H9 (cell line): ENCODE results near the gene GORASP1. TPM values are rescaled to one million over a fixed set of nuclear protein-coding genes. Genes with fewer than 3 reads are reported as not detected.

Source experiments
- DNase-seq: peaks from one replicate; pipeline ENCODE4 v3.0.0-alpha.2; 2017
- H2AFZ ChIP-seq: one replicate; pipeline ENCODE4 v1.6.1; 2013; ENCODE audit warnings: mild to moderate bottlenecking, low read length, control low read depth, moderate library complexity
- H2AK5ac ChIP-seq: 2 replicates; pipeline ENCODE4 v1.6.1; 2013; ENCODE audit warnings: low read length, control low read depth, mixed read lengths; ENCODE audit not compliant: insufficient read length
- H2BK120ac ChIP-seq: one replicate; pipeline ENCODE4 v1.6.1; 2013; ENCODE audit warnings: low read depth, mild to moderate bottlenecking, low read length, control low read depth, inconsistent platforms; ENCODE audit not compliant: poor library complexity, severe bottlenecking
- H2BK12ac ChIP-seq: 2 replicates; pipeline ENCODE4 v1.6.1; 2013; ENCODE audit warnings: low read length, control low read depth, mixed read lengths, low read depth; ENCODE audit not compliant: insufficient read length
- H2BK15ac ChIP-seq: 2 replicates; pipeline ENCODE4 v1.6.1; 2013; ENCODE audit warnings: low read depth, low read length, control low read depth
- H2BK20ac ChIP-seq: one replicate; pipeline ENCODE4 v1.6.1; 2013; ENCODE audit warnings: low read depth, mild to moderate bottlenecking, low read length, control low read depth, inconsistent platforms; ENCODE audit not compliant: poor library complexity, severe bottlenecking
- H2BK5ac ChIP-seq: 2 replicates; pipeline ENCODE4 v1.6.1; 2013; ENCODE audit warnings: low read length, control low read depth, mixed read lengths; ENCODE audit not compliant: insufficient read length
- H3K14ac ChIP-seq: 2 replicates; pipeline ENCODE4 v1.6.1; 2013; ENCODE audit warnings: low read length, control low read depth; ENCODE audit not compliant: insufficient read depth
- H3K18ac ChIP-seq: 2 replicates; pipeline ENCODE4 v1.6.1; 2013; ENCODE audit warnings: low read depth, mild to moderate bottlenecking, mixed read lengths, low read length, control low read depth; ENCODE audit not compliant: insufficient read length
- H3K23ac ChIP-seq: 2 replicates; pipeline ENCODE4 v1.6.1; 2013; ENCODE audit warnings: low read length, control low read depth, mixed read lengths, low read depth; ENCODE audit not compliant: insufficient read length
- H3K23me2 ChIP-seq: 2 replicates; pipeline ENCODE4 v1.6.1; 2013; ENCODE audit warnings: low read depth, mild to moderate bottlenecking, mixed read lengths, low read length, control low read depth; ENCODE audit not compliant: insufficient read length, poor library complexity, severe bottlenecking
- H3K27ac ChIP-seq: 2 replicates; pipeline ENCODE4 v1.5.1; 2013; ENCODE audit warnings: low read length, control low read depth, mixed read lengths, low read depth; ENCODE audit not compliant: insufficient read length
- H3K27me3 ChIP-seq: 2 replicates; pipeline ENCODE4 v1.6.1; 2013; ENCODE audit warnings: low read length, control low read depth, inconsistent platforms; ENCODE audit not compliant: insufficient read depth
- H3K4ac ChIP-seq: 2 replicates; pipeline ENCODE4 v1.6.1; 2013; ENCODE audit warnings: low read depth, mild to moderate bottlenecking, control low read depth, inconsistent platforms, low read length, moderate library complexity
- H3K4me1 ChIP-seq: 2 replicates; pipeline ENCODE4 v1.6.1; 2013; ENCODE audit warnings: low read length, control low read depth, inconsistent platforms; ENCODE audit not compliant: insufficient read depth
- H3K4me2 ChIP-seq: 2 replicates; pipeline ENCODE4 v1.6.1; 2013; ENCODE audit warnings: low read length, control low read depth, mixed read lengths; ENCODE audit not compliant: insufficient read length, insufficient read depth
- H3K56ac ChIP-seq: 2 replicates; pipeline ENCODE4 v1.6.1; 2013; ENCODE audit warnings: low read depth, mild to moderate bottlenecking, mixed read lengths, low read length, control low read depth; ENCODE audit not compliant: insufficient read length
- H3K79me1 ChIP-seq: 2 replicates; pipeline ENCODE4 v1.6.1; 2013; ENCODE audit warnings: low read depth, mild to moderate bottlenecking, moderate library complexity, low read length, control low read depth, inconsistent platforms; ENCODE audit not compliant: insufficient read depth, poor library complexity, severe bottlenecking
- H3K79me2 ChIP-seq: 2 replicates; pipeline ENCODE4 v1.6.1; 2013; ENCODE audit warnings: low read length, control low read depth, inconsistent platforms; ENCODE audit not compliant: insufficient read depth
- H3K9ac ChIP-seq: 2 replicates; pipeline ENCODE4 v1.6.1; 2013; ENCODE audit warnings: low read length, control low read depth, mixed read lengths; ENCODE audit not compliant: insufficient read length; ENCODE audit errors: extremely low read depth
- H3K9me3 ChIP-seq: one replicate; pipeline ENCODE4 v1.6.1; 2013; ENCODE audit warnings: low read depth, low read length, inconsistent platforms; ENCODE audit not compliant: control insufficient read depth
- H3T11ph ChIP-seq: one replicate; pipeline ENCODE4 v1.6.1; 2013; ENCODE audit warnings: mild to moderate bottlenecking, low read length, control low read depth, inconsistent platforms
- H4K20me1 ChIP-seq: one replicate; pipeline ENCODE4 v1.6.1; 2013; ENCODE audit not compliant: control insufficient read depth, insufficient read length, insufficient read depth
- H4K5ac ChIP-seq: 2 replicates; pipeline ENCODE4 v1.6.1; 2013; ENCODE audit warnings: low read depth, mild to moderate bottlenecking, mixed read lengths, low read length, control low read depth; ENCODE audit not compliant: insufficient read length
- H4K8ac ChIP-seq: replicated peaks from 2 replicates; pipeline ENCODE4 v1.6.1; 2013; ENCODE audit warnings: low read length, control low read depth, mixed read lengths, low read depth; ENCODE audit not compliant: insufficient read length
- H4K91ac ChIP-seq: 2 replicates; pipeline ENCODE4 v1.6.1; 2013; ENCODE audit warnings: low read depth, mild to moderate bottlenecking, moderate library complexity, mixed read lengths, low read length, control low read depth; ENCODE audit not compliant: insufficient read length
- H3K27ac Mint-ChIP-seq, 3 experiments: 2 replicates in 2 of 3; 3 replicates in 1 of 3; pipeline ENCODE4 v1.8.0; 2020 to 2021; ENCODE audit warnings: mixed read lengths in 3 of 3, mild to moderate bottlenecking in 1 of 3, moderate library complexity in 1 of 3
- H3K27me3 Mint-ChIP-seq: 2 replicates; pipeline ENCODE4 v1.8.0; 2021; ENCODE audit warnings: low read depth, mild to moderate bottlenecking, moderate library complexity, mixed read lengths
- H3K36me3 Mint-ChIP-seq, 3 experiments: 2 replicates in 2 of 3; 3 replicates in 1 of 3; pipeline ENCODE4 v1.8.0; 2020 to 2021; ENCODE audit warnings: low read depth in 3 of 3, mixed read lengths in 3 of 3; ENCODE audit not compliant: insufficient read depth in 1 of 3
- H3K4me1 Mint-ChIP-seq, 2 experiments: 2 replicates each; pipeline ENCODE4 v1.8.0; 2020; ENCODE audit warnings: mixed read lengths in 2 of 2
- H3K4me3 Mint-ChIP-seq, 2 experiments: 2 replicates in 1 of 2; 3 replicates in 1 of 2; pipeline ENCODE4 v1.8.0; 2020 to 2021; ENCODE audit warnings: mild to moderate bottlenecking in 2 of 2, mixed read lengths in 2 of 2, moderate library complexity in 1 of 2
- H3K9me3 Mint-ChIP-seq, 2 experiments: 2 replicates in 1 of 2; 3 replicates in 1 of 2; pipeline ENCODE4 v1.8.0; 2020; ENCODE audit warnings: mild to moderate bottlenecking in 2 of 2, mixed read lengths in 2 of 2, moderate library complexity in 1 of 2
- CTCF ChIP-seq: fragments of 200-600 bp; sonication (generic); conservative IDR thresholded peaks from 3 replicates; pipeline ENCODE4 v1.8.0; 2021; ENCODE audit warnings: antibody characterized with exemption, mild to moderate bottlenecking
- WGBS: extraction: QIAGEN DNeasy Blood & Tissue Kit; methylation state at CpG from one replicate; pipeline ENCODE4 v1.1.7; 2013; ENCODE audit warnings: missing lambda C conversion rate, low lambda C conversion rate, mixed read lengths; ENCODE audit not compliant: insufficient read length; ENCODE audit errors: extremely low coverage; 5-methylcytosine and 5-hydroxymethylcytosine counted together
- total RNA-seq: library from RNA; stranded (reverse); gene quantifications from 2 replicates; pipeline ENCODE4 v1.2.1, GENCODE V29; 2021

Gene GORASP1
- total RNA-seq, 1 experiment from 2014 or later: 37.4 TPM

- Histone ChIP-seq H3K27ac (no peak overlapping the region), H3K79me2 (no peaks in the 10 kb centered on the region; the same call in 1 of the 2 replicates), H3K9me3 (no peaks in the 10 kb centered on the region), H3K23me2 (peaks cover 15% of the 10 kb centered on the region), H2BK15ac (no peak overlapping the region), H4K8ac (no peak overlapping the region), H2AK5ac (no peak overlapping the region), H3K4ac (no peak overlapping the region), H3K79me1 (no peaks in the 10 kb centered on the region), H3K23ac (no peak overlapping the region), H4K5ac (no peak overlapping the region), H4K91ac (no peak overlapping the region), H3K4me1 (no peaks in the 10 kb centered on the region), H2AFZ (no peak overlapping the region), H3K27me3 (0 out of 2 replicates have a peak, but pooled peaks cover 4% of the 10 kb centered on the region), H4K20me1 (no peaks in the 10 kb centered on the region), H2BK120ac (no peak overlapping the region), H3K14ac (no peak overlapping the region), H2BK20ac (no peak overlapping the region), H3T11ph (no peak overlapping the region), H2BK5ac (no peak overlapping the region), H3K4me2 (peak overlapping the region; percentile 78), H3K18ac (no peak overlapping the region), H3K56ac (no peak overlapping the region), H3K9ac (no peak overlapping the region), H2BK12ac (no peak overlapping the region)
- TF ChIP-seq CTCF: no peak
- no peaks in the 10 kb centered on the region; a peak in 1 of 7 replicates for H3K36me3 Mint-ChIP-seq
- H3K27me3 Mint-ChIP-seq: peaks cover 24% of the 10 kb centered on the region
- peaks cover 20 to 21% of the 10 kb centered on the region in 2 experiments for H3K4me1 Mint-ChIP-seq
- WGBS: no CpG with 5 or more reads among the region's 2 CpGs
- DNase-seq: peak; percentile 5
- H3K4me3 Mint-ChIP-seq: peak overlapping the region; percentile 94
- H3K9me3 Mint-ChIP-seq: no peaks in the 10 kb centered on the region
- H3K27ac Mint-ChIP-seq: peak overlapping the region in 2 of 3 experiments; percentile 29 to 94; a peak in 2 of 7 replicates
Observed at GRCh38 chr3:39108200-39108710, 828 bp upstream of the GORASP1 start.
